GM21576 (cell line): ENCODE measurements around the gene LAMB3.
"Not testable (repeated sequence)": the region's sequence is repeated elsewhere in the genome, so short reads cannot be mapped to it uniquely, and the experiment has no call there.

ENCODE experiments used
- ATAC-seq: cut with Tn5 transposase; IDR thresholded peaks from one replicate; pipeline ENCODE4 v1.9.1; 2021; ENCODE audit warnings: mild to moderate bottlenecking, moderate library complexity; ENCODE audit not compliant: unreplicated experiment

LAMB3 gene

GRCh38 chr1:209652121-209652735, at the start of gene LAMB3:
LAMB3 (minus strand) TSS chr1:209652425; CDS start chr1:209650944, 1,481 bp downstream.
- ATAC-seq: no peak

DNA sequence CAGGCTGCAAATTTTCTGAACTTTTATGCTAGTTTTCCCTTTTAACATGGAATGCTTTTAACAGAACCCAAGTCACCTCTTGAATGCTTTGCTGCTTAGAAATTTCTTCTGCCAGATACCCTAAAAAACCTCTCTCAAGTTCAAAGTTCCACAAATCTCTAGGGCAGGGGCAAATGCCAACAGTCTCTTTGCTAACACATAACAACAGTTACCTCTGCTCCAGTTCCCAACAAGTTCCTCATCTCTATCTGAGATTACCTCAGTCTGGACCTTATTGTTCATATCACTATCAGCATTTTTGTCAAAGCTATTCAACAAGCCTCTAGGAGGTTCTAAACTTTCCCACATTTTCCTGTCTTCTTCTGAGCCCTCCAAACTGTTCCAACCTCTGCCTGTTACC, 48.5 kb upstream of the LAMB3 start:
- not testable (repeated sequence) for ATAC-seq

- ATAC-seq: no peak
These were observed 44.9 kb upstream of the LAMB3 start for GRCh38 chr1:209697126-209697525.

DNA sequence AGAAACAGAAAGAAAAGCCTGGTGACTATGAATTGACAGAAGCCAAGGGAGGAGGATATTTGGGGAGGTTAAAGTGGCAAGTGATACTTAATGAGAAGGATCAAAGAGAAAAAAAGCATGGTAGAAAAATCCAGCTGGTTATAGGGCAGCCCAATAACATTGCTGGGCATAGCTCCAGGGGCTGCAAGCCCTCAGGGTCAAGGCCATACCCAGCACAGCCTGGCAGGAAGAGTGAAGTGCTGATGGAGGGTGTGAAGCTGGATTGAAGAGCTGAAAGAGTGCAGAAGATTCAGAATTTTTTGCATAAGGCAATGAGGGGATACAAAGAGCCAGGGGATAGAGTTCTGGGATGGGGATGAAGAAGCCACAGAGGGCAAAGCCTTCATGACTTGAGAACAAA, 44.4 kb upstream of the LAMB3 start:
- ATAC-seq: no peak

- no peak for ATAC-seq
These were observed 40.7 kb upstream of the LAMB3 start for GRCh38 chr1:209692745-209693504.

GRCh38 chr1:209692296-209692695, 40.1 kb upstream of the LAMB3 start:
- ATAC-seq: no peak

DNA sequence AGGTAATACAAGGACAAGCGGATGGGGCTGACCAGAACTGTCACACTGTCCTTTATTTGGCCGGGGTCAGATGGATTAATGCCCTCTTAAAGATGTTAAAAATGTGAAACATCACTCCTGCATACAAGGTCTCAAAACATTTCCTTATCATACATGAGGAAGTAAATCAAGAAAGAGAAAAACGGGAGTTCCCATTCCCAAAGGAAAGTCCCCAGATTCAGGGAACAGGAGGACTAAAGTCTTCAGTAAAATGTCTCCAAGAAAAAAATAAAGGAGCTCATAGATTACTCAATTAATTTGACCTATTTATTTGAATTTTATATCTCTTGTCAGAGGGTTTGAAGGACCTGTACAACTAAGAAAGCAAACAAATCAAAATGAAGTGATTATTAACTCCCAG, 39.0 kb upstream of the LAMB3 start:
- ATAC-seq: no peak

GRCh38 chr1:209689477-209689876, 37.3 kb upstream of the LAMB3 start:
- no peak for ATAC-seq

GRCh38 chr1:209688746-209689234, 36.6 kb upstream of the LAMB3 start:
- no peak for ATAC-seq

GRCh38 chr1:209686322-209686721, 34.1 kb upstream of the LAMB3 start:
- no peak for ATAC-seq

- ATAC-seq: peak; percentile 85
These were observed 33.6 kb upstream of the LAMB3 start for GRCh38 chr1:209685821-209686220.

DNA sequence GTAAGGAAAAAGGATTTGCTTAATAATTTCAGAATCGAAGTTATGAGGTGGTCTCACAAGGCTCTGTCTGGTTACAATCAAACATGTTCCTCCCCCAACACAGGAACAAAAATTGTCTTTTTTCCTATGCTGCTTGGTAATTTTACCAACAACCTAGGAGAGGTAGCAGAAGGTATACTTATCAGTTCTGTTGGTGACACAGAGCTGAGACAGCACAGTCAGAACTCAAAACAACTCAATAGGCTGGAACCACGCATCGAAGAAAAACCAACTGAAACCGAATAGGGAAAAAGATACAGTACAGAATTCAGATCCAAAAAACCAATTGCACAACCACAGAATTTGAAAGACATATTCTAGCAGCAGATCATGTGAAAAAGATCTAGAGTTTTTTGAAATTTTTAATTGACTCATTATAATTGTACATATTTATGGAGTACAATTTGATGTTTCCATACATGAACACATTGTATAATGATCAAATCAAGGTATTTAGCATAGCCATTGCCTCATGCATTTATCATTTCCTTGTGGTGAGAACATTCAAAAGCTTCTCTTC, 26.8 kb upstream of the LAMB3 start:
- ATAC-seq: no peak

DNA sequence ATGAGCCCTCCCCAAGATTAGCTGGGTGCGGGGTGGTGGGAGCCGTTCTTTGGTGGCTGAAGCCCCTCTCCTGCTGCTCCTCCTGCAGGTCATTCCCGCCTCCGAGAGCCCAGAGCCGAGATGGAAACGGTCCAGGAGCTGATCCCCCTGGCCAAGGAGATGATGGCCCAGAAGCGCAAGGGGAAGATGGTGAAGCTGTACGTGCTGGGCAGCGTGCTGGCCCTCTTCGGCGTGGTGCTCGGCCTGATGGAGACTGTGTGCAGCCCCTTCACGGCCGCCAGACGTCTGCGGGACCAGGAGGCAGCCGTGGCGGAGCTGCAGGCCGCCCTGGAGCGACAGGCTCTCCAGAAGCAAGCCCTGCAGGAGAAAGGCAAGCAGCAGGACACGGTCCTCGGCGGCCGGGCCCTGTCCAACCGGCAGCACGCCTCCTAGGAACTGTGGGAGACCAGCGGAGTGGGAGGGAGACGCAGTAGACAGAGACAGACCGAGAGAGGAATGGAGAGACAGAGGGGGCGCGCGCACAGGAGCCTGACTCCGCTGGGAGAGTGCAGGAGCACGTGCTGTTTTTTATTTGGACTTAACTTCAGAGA, 23.4 kb upstream of the LAMB3 start:
- no peak for ATAC-seq

DNA sequence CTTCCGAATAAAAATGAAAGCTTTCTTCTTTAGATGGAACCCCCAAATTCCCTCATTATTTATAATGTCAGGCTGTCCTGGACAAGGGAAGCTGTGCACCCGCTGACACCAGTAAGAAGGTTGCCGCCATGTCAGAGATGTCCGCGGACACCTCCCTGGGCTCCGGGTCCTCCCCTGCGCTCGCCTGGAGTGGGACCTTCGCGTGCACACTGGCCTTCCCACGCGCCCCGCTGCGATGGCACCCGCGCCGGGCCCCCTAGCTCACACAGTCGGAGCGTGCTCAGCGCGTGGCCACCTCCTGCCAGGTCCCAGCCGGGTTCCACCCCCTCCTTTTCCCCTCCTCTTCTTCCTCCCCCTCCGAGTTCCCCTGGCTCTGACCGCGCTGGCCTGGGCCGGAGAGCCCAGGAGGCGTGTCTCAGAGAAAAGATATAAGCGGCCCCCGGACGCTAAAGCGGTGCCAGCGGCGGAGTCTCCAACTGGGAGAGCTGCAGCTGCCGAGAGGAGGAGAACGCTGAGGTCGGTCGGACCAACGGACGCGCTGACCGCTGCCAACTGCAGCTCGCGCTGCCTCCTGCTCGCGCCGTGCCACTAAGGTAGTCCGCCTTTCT, 22.8 kb upstream of the LAMB3 start, which contains the start of gene G0S2:
Gene G0S2 (plus strand): TSS at position 456 of the 608 bp plus-strand sequence. CDS start 273 bp downstream, outside the sequence.
- no peak for ATAC-seq

- ATAC-seq: no peak
These were observed 21.6 kb upstream of the LAMB3 start for GRCh38 chr1:209673631-209674417.

DNA sequence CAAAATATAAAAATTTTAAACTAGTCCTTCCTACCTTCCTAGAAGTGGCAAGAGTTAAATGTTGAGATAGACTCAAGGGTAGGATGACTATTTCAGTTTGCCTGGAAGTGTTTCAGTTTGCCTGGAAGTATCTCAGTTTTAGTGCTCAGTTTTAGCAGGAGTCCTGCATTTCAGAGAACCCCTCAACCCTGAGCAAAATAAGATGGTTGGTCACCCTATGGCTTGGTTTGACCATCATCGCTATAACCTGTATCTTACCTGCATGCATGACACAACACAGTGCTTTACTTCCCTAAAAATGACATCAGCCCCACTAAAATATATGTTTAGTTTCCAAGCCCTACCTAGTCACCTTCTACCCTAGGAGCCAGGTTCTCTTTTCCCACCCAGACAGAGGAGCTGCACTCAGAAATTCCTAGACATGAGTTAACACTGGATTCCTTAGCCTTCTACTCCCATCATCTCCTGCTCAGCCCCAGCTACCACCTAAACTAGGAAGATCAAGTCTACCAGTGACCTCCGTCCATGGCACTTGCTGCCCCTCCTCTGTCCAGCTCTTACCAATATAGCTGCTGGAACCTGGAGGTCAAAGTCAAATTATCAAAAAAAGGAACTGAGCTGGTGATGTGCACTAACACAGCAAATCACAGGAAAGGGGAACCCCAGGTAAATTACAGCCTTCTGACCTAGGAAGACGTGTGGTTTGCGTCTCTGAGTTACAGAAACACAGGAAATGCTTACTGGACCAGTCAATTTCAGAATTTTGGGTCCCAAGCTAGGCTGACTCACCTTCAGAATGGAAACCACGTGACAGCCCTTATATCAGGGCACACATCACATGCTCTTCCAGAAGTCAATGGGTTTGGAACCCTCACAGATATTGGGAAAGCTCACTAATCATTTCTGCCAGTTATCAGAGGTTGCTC, 20.7 kb upstream of the LAMB3 start:
- ATAC-seq: peak; percentile 87

GRCh38 chr1:209670441-209671082, 18.3 kb upstream of the LAMB3 start:
- no peak for ATAC-seq

DNA sequence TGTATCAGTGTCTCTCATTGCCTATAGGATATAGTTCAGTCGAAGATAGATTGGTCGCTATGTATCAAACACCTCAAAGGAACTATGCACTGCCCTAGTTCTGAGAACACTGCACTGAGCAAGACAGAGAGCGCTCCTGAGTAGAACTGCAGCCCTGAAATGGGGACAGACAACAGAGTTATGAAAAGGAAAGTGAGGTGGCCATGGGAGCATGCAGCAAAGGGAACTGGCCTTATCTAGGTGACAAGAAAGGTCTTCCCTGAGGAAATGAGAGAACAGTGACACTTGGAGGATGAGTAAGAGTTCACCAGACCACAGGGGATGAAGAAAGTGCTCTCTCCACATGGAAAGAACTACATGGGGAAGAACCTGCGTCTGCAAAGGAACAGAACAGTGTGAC, 15.5 kb upstream of the LAMB3 start:
- no peak for ATAC-seq

DNA sequence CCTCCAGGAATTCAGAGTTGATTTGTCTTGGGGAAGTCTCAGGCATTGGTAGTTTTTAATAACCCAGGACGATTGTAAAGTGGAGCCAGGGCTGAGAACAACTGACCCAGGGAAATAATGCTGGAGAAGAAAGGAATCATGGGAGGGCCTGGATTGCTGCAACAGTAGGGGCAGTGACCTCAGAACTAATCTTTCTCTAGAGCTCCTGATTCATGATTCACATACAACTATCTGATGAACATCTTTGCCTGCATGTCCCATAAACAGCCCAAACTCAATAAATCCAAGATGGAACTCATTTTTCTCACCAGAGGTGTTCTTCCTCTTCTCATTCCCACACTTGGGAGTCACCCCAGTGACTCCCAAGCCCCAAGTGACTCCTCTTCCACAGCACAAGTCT, 14.9 kb upstream of the LAMB3 start:
- no peak for ATAC-seq
